KMS-11 (cell line): ENCODE measurements around the gene ZMYND19.
A peak's percentile ranks its signal among the peaks of the same experiment; 100 is the strongest.

Experiments used
- H2AFZ ChIP-seq: fragments of 200-600 bp; sonication (generic); 2 replicates; pipeline ENCODE4 v1.6.1; 2016; ENCODE audit warnings: antibody characterized with exemption, mixed run types, low read depth
- H3K27ac ChIP-seq: fragments of 200-600 bp; sonication (generic); 2 replicates; pipeline ENCODE4 v1.6.1; 2016; ENCODE audit warnings: mild to moderate bottlenecking, mixed run types
- H3K27me3 ChIP-seq: fragments of 200-600 bp; sonication (generic); 2 replicates; pipeline ENCODE4 v1.6.1; 2017; ENCODE audit warnings: mild to moderate bottlenecking, low read depth, mixed run types, moderate library complexity; ENCODE audit not compliant: insufficient read depth
- H3K36me3 ChIP-seq: fragments of 200-600 bp; sonication (generic); 2 replicates; pipeline ENCODE4 v1.6.1; 2017; ENCODE audit warnings: mild to moderate bottlenecking, mixed run types; ENCODE audit not compliant: insufficient read depth
- H3K4me1 ChIP-seq: fragments of 200-600 bp; sonication (generic); 2 replicates; pipeline ENCODE4 v1.6.1; 2016; ENCODE audit warnings: mild to moderate bottlenecking, low read depth, mixed run types; ENCODE audit not compliant: poor library complexity, severe bottlenecking
- H3K4me2 ChIP-seq: fragments of 200-600 bp; sonication (generic); 2 replicates; pipeline ENCODE4 v1.7.0; 2016; ENCODE audit warnings: mild to moderate bottlenecking, mixed run types
- H3K4me3 ChIP-seq: fragments of 200-600 bp; sonication (generic); IDR thresholded peaks from 2 replicates; pipeline ENCODE4 v1.6.1; 2017; ENCODE audit warnings: low read depth, low read length, mixed read lengths; ENCODE audit not compliant: insufficient read depth
- H3K79me2 ChIP-seq: fragments of 200-600 bp; sonication (generic); 2 replicates; pipeline ENCODE4 v1.6.1; 2016; ENCODE audit warnings: low read depth, mixed run types; ENCODE audit not compliant: insufficient read depth
- H3K9ac ChIP-seq: fragments of 200-600 bp; sonication (generic); 2 replicates; pipeline ENCODE4 v1.6.1; 2016; ENCODE audit warnings: mild to moderate bottlenecking, mixed run types
- H4K20me1 ChIP-seq: fragments of 200-600 bp; sonication (generic); 2 replicates; pipeline ENCODE4 v1.6.1; 2016; ENCODE audit warnings: mild to moderate bottlenecking, mixed run types; ENCODE audit not compliant: insufficient read depth
- TF ChIP-seq, protein P1 (sequence below): fragments of 200-600 bp; sonication (generic); conservative IDR thresholded peaks from 2 replicates; pipeline ENCODE4 v1.6.1; 2017; ENCODE audit warnings: low read depth, mild to moderate bottlenecking, antibody characterized with exemption, low read length, moderate library complexity, mixed read lengths

ZMYND19 gene

GRCh38 chr9:137579259-137579604 lies 11.1 kb downstream of the ZMYND19 start:
- H3K4me3 ChIP-seq, result no peak overlapping the region
- H3K79me2 ChIP-seq, result peaks cover 38% of the 10 kb centered on the region
- no peak overlapping the region for H3K9ac ChIP-seq
- no peaks in the 10 kb centered on the region; the same call in 1 of the 2 replicates for H4K20me1 ChIP-seq
- H3K27me3 ChIP-seq, result no peaks in the 10 kb centered on the region
- no peaks in the 10 kb centered on the region; the same call in 1 of the 2 replicates for H3K36me3 ChIP-seq
- no peak overlapping the region for H3K27ac ChIP-seq
- TF ChIP-seq, protein P1, sequence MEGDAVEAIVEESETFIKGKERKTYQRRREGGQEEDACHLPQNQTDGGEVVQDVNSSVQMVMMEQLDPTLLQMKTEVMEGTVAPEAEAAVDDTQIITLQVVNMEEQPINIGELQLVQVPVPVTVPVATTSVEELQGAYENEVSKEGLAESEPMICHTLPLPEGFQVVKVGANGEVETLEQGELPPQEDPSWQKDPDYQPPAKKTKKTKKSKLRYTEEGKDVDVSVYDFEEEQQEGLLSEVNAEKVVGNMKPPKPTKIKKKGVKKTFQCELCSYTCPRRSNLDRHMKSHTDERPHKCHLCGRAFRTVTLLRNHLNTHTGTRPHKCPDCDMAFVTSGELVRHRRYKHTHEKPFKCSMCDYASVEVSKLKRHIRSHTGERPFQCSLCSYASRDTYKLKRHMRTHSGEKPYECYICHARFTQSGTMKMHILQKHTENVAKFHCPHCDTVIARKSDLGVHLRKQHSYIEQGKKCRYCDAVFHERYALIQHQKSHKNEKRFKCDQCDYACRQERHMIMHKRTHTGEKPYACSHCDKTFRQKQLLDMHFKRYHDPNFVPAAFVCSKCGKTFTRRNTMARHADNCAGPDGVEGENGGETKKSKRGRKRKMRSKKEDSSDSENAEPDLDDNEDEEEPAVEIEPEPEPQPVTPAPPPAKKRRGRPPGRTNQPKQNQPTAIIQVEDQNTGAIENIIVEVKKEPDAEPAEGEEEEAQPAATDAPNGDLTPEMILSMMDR, result no peak
- peak overlapping the region; percentile 59; the same call in 1 of the 2 replicates for H2AFZ ChIP-seq
- H3K4me2 ChIP-seq, result peak overlapping the region; percentile 29
- peaks cover 38% of the 10 kb centered on the region for H3K4me1 ChIP-seq

DNA sequence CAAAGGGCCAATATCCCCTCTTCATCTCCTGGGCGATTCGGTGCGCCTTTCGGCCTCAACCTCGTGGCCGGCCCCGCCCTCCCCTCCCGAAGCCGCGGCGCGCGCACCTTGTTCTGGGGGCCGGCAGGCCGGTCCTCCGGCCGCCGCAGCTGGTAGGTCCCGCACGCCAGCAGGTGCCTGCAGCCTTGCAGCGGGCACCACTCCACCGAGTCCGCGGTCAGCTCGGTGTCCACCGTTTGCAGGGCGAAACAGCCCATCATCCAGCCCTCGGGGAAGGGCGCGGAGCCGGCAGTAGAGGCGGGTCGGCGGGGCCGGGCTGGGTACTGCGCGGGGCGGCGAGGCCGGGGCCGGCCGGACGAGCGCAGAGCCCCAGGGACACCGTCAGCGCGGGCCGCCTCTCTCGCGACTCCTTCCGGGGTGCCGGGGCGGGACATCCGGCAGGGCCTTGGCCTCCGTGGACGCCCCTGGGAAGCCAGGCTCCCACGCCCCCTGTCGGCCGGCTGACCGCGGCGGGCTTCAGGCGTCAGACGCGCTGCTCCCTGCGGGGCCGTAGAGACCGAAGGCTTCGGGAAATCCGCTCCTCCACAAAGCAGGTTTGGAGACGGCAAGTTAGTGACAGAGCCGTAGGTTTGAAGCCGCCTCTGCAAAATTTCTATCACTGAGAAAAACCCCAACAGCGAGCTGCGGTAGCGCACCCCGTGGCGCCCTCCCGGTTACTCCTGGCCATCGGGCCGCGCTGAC lies 11.6 kb downstream of the ZMYND19 start, which contains the start of gene DPH7:
Gene DPH7 (minus strand): TSS at position 408 of the 741 bp plus-strand sequence. CDS start 148 bp downstream, at position 260.
- no peaks in the 10 kb centered on the region; the same call in 1 of the 2 replicates for H3K36me3 ChIP-seq
- peaks cover 43% of the 10 kb centered on the region for H3K79me2 ChIP-seq
- H3K27me3 ChIP-seq, result no peaks in the 10 kb centered on the region

GRCh38 chr9:137575716-137576411 lies 14.4 kb downstream of the ZMYND19 start:
- H3K27ac ChIP-seq, result peak overlapping the region; percentile 62
- H3K79me2 ChIP-seq, result peaks cover 47% of the 10 kb centered on the region
- H3K27me3 ChIP-seq, result no peaks in the 10 kb centered on the region
- H3K4me2 ChIP-seq, result peak overlapping the region; percentile 99
- H3K4me1 ChIP-seq, result peaks cover 38% of the 10 kb centered on the region
- H2AFZ ChIP-seq, result no peak overlapping the region
- TF ChIP-seq, protein P1, result peak; percentile 6; the same call in 1 of the 2 replicates
- peaks cover 9% of the 10 kb centered on the region; the same call in 1 of the 2 replicates for H3K36me3 ChIP-seq
- no peak overlapping the region for H3K4me3 ChIP-seq
- no peak overlapping the region for H3K9ac ChIP-seq
- no peaks in the 10 kb centered on the region; the same call in 1 of the 2 replicates for H4K20me1 ChIP-seq

More for the DNA sequence above, 11.6 kb downstream of the ZMYND19 start, which contains the start of gene DPH7:
- Histone ChIP-seq H3K9ac (peak within 1 kb of the TSS; percentile 76), H3K4me1 (peaks cover 38% of the 10 kb centered on the region), H3K4me3 (no peak within 1 kb of the TSS), H4K20me1 (no peaks in the 10 kb centered on the region; the same call in 1 of the 2 replicates), H3K27ac (peak within 1 kb of the TSS; percentile 65), H2AFZ (peak within 1 kb of the TSS; percentile 59), H3K4me2 (peak within 1 kb of the TSS; percentile 99)
- TF ChIP-seq, protein P1, result peak; percentile 75

GRCh38 chr9:137575364-137575715 lies 15.0 kb downstream of the ZMYND19 start:
- peaks cover 47% of the 10 kb centered on the region for H3K79me2 ChIP-seq
- no peak overlapping the region for H2AFZ ChIP-seq
- peak overlapping the region; percentile 62 for H3K27ac ChIP-seq
- TF ChIP-seq, protein P1, result no peak
- no peak overlapping the region for H3K9ac ChIP-seq
- peaks cover 38% of the 10 kb centered on the region for H3K4me1 ChIP-seq
- H4K20me1 ChIP-seq, result no peaks in the 10 kb centered on the region; the same call in 1 of the 2 replicates
- peak overlapping the region; percentile 99 for H3K4me2 ChIP-seq
- H3K4me3 ChIP-seq, result no peak overlapping the region
- peaks cover 9% of the 10 kb centered on the region; the same call in 1 of the 2 replicates for H3K36me3 ChIP-seq
- no peaks in the 10 kb centered on the region for H3K27me3 ChIP-seq
